ENCODE data around the gene DOK6.

The DOK6 gene

GRCh38 chr18:69399253-69399652, 1.4 kb upstream of the DOK6 start:
- TF ChIP-seq CTCF (IDR thresholded peaks at IDR 0.05; ENCODE audit: low read depth, low read length): no peak
- H3K4me3 ChIP-seq (ENCODE audit: low read depth, low read length): no peak overlapping the region
- no peak for DNase-seq (ENCODE audit: low read depth, low spot score)
- in situ Hi-C loops (cut with HindIII; ENCODE audit: low sequenced_read_pairs): no loop called here

- DNase-seq (ENCODE audit: low read depth, low spot score): no peak
- in situ Hi-C loops (cut with HindIII; ENCODE audit: low sequenced_read_pairs): no loop called here
- TF ChIP-seq CTCF (IDR thresholded peaks at IDR 0.05; ENCODE audit: low read depth, low read length): no peak
- H3K4me3 ChIP-seq (ENCODE audit: low read depth, low read length): peak overlapping the region; percentile 47
These were observed 213 bp downstream of the DOK6 start for GRCh38 chr18:69400976-69401225.

- peak; percentile 35 for DNase-seq (ENCODE audit: low read depth, low spot score)
- TF ChIP-seq CTCF (IDR thresholded peaks at IDR 0.05; ENCODE audit: low read depth, low read length): no peak
- H3K4me3 ChIP-seq (ENCODE audit: low read depth, low read length): peak overlapping the region; percentile 47
- in situ Hi-C loops (cut with HindIII; ENCODE audit: low sequenced_read_pairs): no loop called here
These were observed 711 bp downstream of the DOK6 start for GRCh38 chr18:69401226-69401971.

GRCh38 chr18:69401972-69402532, 1.4 kb downstream of the DOK6 start:
- peak overlapping the region; percentile 47 for H3K4me3 ChIP-seq (ENCODE audit: low read depth, low read length)
- DNase-seq (ENCODE audit: low read depth, low spot score): no peak
- TF ChIP-seq CTCF (IDR thresholded peaks at IDR 0.05; ENCODE audit: low read depth, low read length): no peak
- in situ Hi-C loops (cut with HindIII; ENCODE audit: low sequenced_read_pairs): no loop called here

GRCh38 chr18:69402533-69402989, 1.9 kb downstream of the DOK6 start:
- no peak for TF ChIP-seq CTCF (IDR thresholded peaks at IDR 0.05; ENCODE audit: low read depth, low read length)
- in situ Hi-C loops (cut with HindIII; ENCODE audit: low sequenced_read_pairs): no loop called here
- H3K4me3 ChIP-seq (ENCODE audit: low read depth, low read length): peak overlapping the region; percentile 2
- no peak for DNase-seq (ENCODE audit: low read depth, low spot score)

GRCh38 chr18:69408522-69408921, 7.8 kb downstream of the DOK6 start:
- H3K4me3 ChIP-seq (ENCODE audit: low read depth, low read length): no peak overlapping the region
- no peak for DNase-seq (ENCODE audit: low read depth, low spot score)
- in situ Hi-C loops (cut with HindIII; ENCODE audit: low sequenced_read_pairs): no loop called here
- no peak for TF ChIP-seq CTCF (IDR thresholded peaks at IDR 0.05; ENCODE audit: low read depth, low read length)

Measured in astrocyte of the spinal cord (primary cell).